ENCODE measurements around the gene CNPPD1. TPM values are rescaled to one million over a fixed set of nuclear protein-coding genes. Genes with fewer than 3 reads are reported as not detected.

CNPPD1 gene
- total RNA-seq, 1 donor from 2014 or later = 16.7 TPM

GRCh38 chr2:219179601-219180465 lies 3.1 kb upstream of the CNPPD1 start:
- DNase-seq (ENCODE audit: low read depth in 2 of 2) = no peak

DNA sequence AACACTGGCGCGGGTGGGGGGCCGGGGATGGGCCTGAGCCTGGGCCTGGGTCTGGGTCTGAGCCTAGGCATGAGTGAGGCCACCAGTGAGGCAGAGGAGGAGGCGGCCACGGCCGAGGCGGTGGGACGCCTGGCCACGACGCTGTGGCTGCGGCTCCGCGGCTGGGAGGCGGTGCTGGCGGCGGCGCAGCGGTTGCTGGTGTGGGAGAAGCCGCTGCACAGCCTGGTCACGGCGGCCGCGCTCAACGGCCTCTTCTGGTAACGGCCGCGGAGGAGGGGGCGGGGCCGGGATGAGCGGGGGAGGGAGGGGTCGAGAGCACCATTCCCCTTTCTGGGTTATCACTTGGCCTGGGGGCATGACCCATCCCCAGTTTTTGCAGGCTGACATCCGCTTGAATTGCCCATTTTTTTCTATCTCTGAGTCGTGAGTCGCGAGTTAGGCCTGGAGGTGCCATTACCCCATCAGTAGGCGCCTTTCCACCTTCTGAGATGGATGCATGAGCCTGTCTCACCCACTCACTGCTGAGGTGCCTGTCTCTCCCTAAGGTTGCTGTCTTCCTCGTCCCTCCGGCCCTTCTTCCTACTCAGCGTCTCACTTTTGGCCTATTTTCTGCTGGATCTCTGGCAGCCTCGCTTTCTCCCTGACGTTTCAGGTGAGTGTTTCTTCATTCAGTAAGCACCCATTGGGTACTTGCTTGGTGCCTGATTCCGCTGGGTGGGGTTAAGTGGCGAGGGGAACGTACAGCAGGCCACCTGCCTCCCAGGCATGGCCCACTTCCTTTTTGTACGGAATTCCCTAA lies 1.9 kb upstream of the CNPPD1 start:
- DNase-seq (ENCODE audit: low read depth in 2 of 2) = peak in 1 of 2 donors; percentile 45

DNA sequence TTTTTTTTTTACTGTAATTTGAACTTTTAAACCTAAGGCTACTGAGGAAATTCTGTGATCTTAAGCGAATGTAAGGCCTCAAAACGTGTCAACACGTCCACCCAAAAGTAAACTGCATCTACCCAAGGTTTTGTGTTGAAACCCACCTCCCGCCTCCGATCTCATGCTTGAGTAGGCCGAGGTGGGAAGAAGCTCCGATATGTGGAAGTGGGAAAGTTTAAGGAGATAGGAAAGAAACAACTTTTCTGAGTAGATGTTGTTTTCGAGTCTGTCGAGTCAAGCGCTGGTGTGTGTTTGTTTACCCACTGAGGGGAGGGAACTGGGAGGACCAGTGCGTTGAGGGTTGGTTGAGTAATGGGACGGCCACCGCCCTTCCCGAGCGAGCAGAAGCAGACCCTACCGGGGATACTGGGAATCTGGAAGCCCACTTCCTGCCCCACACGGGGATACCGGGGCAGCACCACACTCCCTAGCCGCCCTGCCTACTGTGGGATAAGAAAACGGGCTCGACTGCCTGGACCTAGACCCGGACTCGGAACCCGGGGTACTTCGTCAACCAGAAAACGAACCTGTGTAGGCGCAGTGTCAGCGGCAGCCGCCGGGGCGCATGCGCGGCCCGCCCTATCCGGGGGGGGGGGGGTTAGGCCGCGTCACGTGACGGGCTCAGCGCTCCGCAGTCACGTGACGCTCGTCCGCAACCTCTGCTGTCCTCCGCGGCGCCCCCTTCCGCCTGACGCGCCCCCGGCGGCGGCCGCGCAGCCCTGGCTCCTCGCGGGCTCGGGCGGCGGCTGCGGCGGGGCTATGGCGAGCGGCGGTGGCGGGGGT lies 1.0 kb upstream of the CNPPD1 start, which contains the start of gene RETREG2:
TSS of gene RETREG2 (plus strand) at position 724 of the 825 bp plus-strand sequence. CDS start at position 802, 78 bp downstream.
- DNase-seq (ENCODE audit: low read depth in 2 of 2) = peak; percentile 73 to 95

DNA sequence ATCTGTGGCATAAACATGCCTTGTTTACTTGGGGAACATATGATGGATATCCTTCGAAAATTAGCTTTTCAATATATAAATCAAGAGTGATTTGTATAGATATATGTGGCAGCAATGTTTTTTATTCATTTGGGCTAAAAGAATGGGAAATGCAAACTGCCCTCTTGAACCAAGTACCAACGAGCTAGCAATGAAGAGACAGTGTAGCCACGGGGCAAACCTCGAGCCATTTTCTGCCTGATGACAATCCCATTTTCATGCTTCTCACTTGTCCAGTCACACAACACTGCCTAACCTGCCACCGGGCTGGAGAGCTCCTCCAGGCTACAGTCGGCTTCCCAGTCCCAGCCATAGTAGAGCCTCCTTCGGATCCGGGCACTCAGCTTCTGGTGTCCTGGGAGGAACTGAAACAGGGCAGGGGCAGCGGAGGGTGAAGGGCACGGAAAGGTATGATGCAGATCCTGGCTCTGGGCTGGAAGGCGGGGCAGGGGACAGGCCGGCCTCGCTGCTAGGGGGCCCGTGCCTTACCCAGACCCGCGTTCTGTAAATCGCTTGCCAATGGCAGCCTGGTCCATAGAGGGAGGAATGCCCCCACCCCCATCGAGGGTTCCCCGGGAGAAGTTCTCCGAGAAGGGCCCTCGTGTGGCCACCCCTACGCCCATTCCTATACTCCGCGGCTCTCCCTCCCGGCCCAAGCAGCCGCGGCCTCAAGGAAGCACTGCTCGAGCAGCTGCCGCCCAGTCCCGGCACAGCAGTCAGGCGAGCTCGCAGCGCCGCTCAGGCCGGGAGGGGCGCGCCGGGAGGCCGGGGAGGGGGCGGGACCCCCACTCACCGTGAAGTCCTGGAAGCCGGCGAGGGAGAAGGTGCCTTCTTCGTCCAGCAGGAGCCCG lies 552 bp downstream of the CNPPD1 start:
- no peak for DNase-seq (ENCODE audit: low read depth in 2 of 2)

GRCh38 chr2:219175486-219175885 lies 1.2 kb downstream of the CNPPD1 start:
- no peak for DNase-seq (ENCODE audit: low read depth in 2 of 2)

DNA sequence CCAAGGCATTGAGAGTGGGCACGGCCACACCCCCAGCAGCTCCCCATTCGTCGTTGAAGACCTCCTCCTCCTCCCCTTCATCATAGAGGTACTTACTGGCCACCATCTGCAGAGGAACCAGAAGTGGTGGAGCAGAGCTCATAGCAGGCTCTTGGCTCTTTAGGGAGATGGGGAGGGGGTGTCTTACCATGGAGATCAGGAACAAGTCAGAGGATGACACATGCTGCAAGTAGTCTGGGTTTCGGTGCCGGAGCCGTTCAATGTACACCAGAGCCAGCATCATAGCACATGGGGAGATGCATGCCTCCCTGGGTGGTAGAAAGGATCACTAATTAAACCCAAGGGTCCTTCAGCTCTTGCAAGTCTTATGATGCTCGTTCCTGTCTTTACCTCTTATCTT lies 1.9 kb downstream of the CNPPD1 start:
- DNase-seq (ENCODE audit: low read depth in 2 of 2) = no peak

DNA sequence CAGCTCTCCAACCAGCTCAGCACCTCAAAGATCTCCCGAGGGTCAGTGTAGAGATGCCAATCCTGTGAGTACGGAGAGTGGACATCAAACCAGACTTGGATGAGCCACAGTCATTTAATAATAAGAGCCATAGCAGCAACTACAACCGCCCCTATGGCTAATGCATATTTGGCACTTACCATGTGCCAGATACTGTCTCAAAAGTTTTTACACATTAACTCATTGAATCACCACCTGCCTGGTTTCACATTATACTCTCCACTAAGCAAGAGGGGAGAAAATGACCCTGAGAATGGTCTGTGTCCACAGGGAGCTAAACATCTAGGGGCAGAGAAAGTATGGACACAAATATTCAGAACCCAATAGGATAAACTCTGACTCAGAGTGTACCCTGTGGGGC lies 2.6 kb downstream of the CNPPD1 start:
- no peak for DNase-seq (ENCODE audit: low read depth in 2 of 2)

GRCh38 chr2:219173176-219173575 lies 3.5 kb downstream of the CNPPD1 start:
- no peak for DNase-seq (ENCODE audit: low read depth in 2 of 2)

- DNase-seq (ENCODE audit: low read depth in 2 of 2) = no peak
Measured at GRCh38 chr2:219172231-219173154, 4.2 kb downstream of the CNPPD1 start.

DNA sequence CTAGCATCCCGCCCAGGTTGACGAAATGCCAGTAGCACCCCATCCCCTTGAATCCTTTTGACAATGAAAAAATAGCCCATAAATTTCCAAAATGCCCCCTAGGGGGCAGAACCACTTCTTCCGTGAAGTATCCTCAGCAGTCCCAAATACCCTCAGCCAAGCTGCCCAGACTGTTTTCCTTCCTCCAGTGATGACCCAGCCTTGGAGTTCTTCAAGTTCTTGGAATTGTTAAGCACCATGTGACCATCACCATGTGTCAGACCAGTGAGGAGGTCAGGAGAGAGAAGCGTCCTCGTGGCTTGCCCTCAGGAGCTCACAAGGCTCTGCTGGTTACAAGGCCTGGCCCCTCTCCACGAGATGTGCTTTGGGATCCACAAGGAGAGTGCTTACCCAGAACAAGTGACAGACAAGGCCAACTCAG lies 5.5 kb downstream of the CNPPD1 start:
- peak; percentile 12 to 68 for DNase-seq (ENCODE audit: low read depth in 2 of 2)

GRCh38 chr2:219169930-219170654 lies 6.6 kb downstream of the CNPPD1 start, which contains the start of gene SLC23A3:
SLC23A3 (minus strand) TSS chr2:219170029; CDS start chr2:219169984, 45 bp downstream.
- DNase-seq (ENCODE audit: low read depth in 2 of 2) = no peak

GRCh38 chr2:219168932-219169331 lies 7.8 kb downstream of the CNPPD1 start:
- no peak for DNase-seq (ENCODE audit: low read depth in 2 of 2)

DNA sequence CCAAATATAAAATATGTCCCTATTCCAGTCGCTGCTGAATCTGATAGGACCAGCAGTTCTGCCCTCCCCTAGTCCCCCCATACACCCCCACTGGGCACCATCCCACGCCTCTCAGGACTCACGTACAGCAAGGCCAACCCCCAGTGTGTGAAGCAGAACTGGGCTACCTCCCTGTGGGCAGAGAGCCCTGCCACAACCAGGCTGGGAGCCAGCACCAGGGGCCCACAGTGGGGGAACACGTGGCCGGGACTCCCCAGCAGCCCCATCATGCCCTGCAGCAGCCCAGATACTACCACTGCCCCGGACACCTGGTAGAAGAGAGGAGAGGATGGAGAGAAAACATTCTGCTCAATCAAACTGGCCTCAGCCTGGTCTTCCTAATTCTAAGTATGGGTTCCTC lies 8.2 kb downstream of the CNPPD1 start:
- DNase-seq (ENCODE audit: low read depth in 2 of 2) = no peak

DNA sequence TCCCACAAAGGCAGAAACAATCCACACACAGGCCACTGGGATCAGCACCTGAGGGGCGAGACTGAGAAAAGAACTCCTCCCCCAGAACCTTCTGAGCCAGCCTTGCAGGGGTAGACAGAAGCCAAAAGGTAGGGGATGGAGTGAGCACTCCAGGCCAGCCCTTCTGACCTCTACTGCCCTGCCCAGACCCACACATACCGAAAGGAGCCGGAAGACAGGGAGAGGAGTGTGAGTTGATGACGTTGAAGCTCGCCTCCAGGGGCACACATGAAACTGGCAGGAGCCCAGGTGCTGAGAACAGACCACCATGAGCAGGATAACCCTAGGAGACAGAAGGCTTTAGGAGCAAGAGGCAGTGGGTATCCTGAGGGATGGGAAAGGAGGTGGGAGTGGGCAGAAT lies 8.7 kb downstream of the CNPPD1 start:
- no peak for DNase-seq (ENCODE audit: low read depth in 2 of 2)

DNA sequence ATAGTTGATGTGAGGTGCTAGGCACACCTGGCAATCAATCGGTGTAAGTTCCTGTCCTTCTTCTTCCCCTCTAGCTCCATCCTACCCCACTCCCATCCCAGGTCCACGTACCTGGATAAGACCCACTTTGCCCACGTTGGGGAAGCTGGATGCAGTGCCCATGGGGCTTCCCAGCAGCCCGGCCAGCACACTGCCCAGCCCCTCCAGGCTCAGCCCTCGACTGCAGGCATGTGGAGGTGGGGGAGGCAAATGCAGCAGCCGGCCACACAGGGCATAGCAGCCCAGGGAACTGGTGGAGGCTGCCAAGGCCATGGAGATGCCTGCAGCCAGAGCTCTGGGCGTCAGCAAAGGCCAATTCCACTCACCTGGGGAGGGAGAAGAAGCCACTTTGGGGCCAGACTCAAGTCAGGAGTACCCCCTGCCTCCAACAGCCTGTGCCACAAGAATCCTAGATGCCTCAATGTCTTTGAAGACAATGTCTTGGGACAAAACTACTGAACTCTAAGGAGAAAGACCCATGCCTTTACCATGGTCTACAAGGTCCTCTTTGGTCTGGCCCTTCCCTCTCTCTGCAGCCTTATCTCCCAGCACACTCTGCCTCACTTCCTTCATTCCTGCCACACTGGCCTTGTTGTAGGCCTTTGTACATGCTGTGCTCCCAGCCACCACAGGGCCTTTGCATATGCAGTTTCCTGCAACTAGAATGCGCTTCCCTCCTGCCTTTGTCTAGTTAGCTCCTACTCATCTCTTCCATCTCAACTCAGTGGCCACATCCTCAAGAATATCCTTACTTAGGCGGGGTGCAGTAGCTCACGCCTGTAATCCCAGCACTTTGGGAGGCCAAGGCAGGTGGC lies 11.4 kb downstream of the CNPPD1 start:
- no peak for DNase-seq (ENCODE audit: low read depth in 2 of 2)

DNA sequence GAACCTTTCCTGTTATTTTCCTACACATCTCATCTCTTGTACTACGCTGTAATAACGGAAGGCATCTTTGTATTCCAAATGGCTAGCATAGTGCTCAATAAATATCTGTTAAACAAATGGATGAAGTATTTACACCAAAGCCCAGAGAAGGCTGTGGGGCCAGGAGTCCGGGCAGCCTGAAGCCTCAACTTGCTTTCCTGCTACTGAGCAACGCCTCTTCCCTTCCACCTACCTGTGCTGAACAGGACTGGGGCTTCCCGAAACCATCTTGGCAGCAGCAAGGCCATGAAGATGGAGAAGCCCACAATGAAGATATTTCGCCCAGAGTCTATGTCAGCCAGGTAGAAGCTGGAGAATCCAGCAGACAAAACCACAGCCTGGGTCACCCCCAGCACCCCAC lies 13.6 kb downstream of the CNPPD1 start:
- no peak for DNase-seq (ENCODE audit: low read depth in 2 of 2)

DNA sequence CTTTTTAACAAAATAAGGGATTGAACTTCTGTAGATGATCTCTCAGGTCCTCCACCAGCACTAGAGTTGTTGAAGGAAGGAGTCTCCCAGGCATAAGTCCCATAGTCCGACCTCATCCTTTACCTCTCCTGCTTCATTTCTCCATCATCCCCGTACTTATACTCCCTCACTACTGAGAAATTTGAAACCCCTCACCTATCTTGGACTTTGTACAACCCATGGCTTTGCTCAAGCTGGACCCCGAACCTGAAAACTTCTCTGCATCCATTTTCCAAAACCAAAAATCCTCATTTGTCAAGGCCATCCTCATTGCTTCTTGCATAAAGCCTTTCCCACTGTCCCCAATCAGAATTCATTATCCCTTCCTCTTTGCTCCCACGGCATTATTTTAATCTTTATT lies 15.6 kb downstream of the CNPPD1 start:
- DNase-seq (ENCODE audit: low read depth in 2 of 2) = no peak

All from dermis microvascular lymphatic vessel endothelial cell (primary cell).